Measurements from ENCODE around the gene NLGN2. TPM values are rescaled to one million over a fixed set of nuclear protein-coding genes. Genes with fewer than 3 reads are reported as not detected.
"Not testable (repeated sequence)": the region's sequence is repeated elsewhere in the genome, so short reads cannot be mapped to it uniquely, and the experiment has no call there.

NLGN2 gene
- total RNA-seq (10 to 100 TPM; 11.2 to 15.2 TPM), polyA plus RNA-seq (1 to 10 TPM; 5.0 to 5.1 TPM)
- long read RNA-seq, donor 1, full-length matches to known transcripts: 7 of 7 reads
- long read RNA-seq, donor 1, partial matches to known transcripts: 0 of 7 reads
- long read RNA-seq, donor 1, other reads (novel, unspliced or antisense): 0 of 7 reads
- long read RNA-seq, donor 2: 0 reads
- long read RNA-seq, donor 3, full-length matches to known transcripts: 2 of 2 reads
- long read RNA-seq, donor 3, partial matches to known transcripts: 0 of 2 reads
- long read RNA-seq, donor 3, other reads (novel, unspliced or antisense): 0 of 2 reads
- long read RNA-seq, donor 4, full-length matches to known transcripts: 1 of 1 reads
- long read RNA-seq, donor 4, partial matches to known transcripts: 0 of 1 reads
- long read RNA-seq, donor 4, other reads (novel, unspliced or antisense): 0 of 1 reads
- long read RNA-seq, donor 5, full-length matches to known transcripts: 3 of 34 reads
- long read RNA-seq, donor 5, partial matches to known transcripts: 31 of 34 reads
- long read RNA-seq, donor 5, other reads (novel, unspliced or antisense): 0 of 34 reads

- TF ChIP-seq, protein P1, sequence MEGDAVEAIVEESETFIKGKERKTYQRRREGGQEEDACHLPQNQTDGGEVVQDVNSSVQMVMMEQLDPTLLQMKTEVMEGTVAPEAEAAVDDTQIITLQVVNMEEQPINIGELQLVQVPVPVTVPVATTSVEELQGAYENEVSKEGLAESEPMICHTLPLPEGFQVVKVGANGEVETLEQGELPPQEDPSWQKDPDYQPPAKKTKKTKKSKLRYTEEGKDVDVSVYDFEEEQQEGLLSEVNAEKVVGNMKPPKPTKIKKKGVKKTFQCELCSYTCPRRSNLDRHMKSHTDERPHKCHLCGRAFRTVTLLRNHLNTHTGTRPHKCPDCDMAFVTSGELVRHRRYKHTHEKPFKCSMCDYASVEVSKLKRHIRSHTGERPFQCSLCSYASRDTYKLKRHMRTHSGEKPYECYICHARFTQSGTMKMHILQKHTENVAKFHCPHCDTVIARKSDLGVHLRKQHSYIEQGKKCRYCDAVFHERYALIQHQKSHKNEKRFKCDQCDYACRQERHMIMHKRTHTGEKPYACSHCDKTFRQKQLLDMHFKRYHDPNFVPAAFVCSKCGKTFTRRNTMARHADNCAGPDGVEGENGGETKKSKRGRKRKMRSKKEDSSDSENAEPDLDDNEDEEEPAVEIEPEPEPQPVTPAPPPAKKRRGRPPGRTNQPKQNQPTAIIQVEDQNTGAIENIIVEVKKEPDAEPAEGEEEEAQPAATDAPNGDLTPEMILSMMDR (IDR thresholded peaks at IDR 0.05; ENCODE audit: control extremely low read depth, extremely low read depth): no peak
- Histone ChIP-seq H3K4me3 (no peak within 1 kb of the TSS), H3K27me3 (ENCODE audit: control insufficient read depth in 3 of 3, insufficient read depth in 3 of 3, low read length in 2 of 3) (no peaks in the 10 kb centered on the region), H3K4me1 (ENCODE audit: control insufficient read depth in 5 of 5, insufficient read depth in 5 of 5, low read length in 5 of 5) (peaks cover 0 to 11% (median 6%) of the 10 kb centered on the region in 5 donors), H3K9ac (ENCODE audit: insufficient read depth in 1 of 2, low read length in 2 of 2) (no peak within 1 kb of the TSS), H3K27ac (ENCODE audit: low read depth in 1 of 2, low read length in 1 of 2) (no peak within 1 kb of the TSS), H3K36me3 (ENCODE audit: control insufficient read depth in 4 of 4, insufficient read depth in 4 of 4, low read length in 4 of 4) (peaks cover 0 to 4% (median 2%) of the 10 kb centered on the region in 4 donors), H3K9me3 (ENCODE audit: control insufficient read depth in 4 of 4, insufficient read depth in 3 of 4, low read length in 3 of 4) (no peaks in the 10 kb centered on the region)
- WGBS, 2 donors: 43 to 60% methylated on average over 8 to 11 of the region's 12 CpGs
- DNase-seq (no peak), ATAC-seq (ENCODE audit: insufficient read depth, low FRiP score) (no peak)
Measured at GRCh38 chr17:7407485-7408251, at the start of gene NLGN2. Gene NLGN2 (plus strand): TSS chr17:7407845. CDS start chr17:7408256, 411 bp downstream.

DNA sequence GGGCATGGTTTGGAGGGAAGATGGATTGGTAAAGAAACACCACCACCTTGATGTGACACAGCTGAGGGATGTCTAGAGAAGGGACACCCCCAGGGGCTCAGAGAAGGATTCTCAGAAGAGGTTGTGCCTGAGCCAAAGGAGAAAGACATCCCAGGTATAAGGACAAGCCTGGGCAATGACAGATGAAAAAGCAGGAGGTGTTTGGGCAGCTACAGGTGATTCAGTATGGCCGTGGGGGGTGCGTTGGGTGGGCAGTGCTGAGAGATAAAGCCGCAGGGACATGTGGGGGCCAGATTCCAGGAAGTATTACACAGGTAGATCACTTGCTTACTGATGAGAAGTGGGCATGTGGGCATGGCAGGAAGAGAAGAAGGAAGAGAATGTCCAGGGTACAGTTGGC is 45.7 kb upstream of the NLGN2 start:
- Histone ChIP-seq H3K4me3 (no peak overlapping the region), H3K9me3 (ENCODE audit: control insufficient read depth in 4 of 4, insufficient read depth in 3 of 4, low read length in 3 of 4) (no peaks in the 10 kb centered on the region), H3K4me1 (ENCODE audit: control insufficient read depth in 5 of 5, insufficient read depth in 5 of 5, low read length in 5 of 5) (no peaks in the 10 kb centered on the region), H3K9ac (ENCODE audit: insufficient read depth in 1 of 2, low read length in 2 of 2) (no peak overlapping the region), H3K36me3 (ENCODE audit: control insufficient read depth in 4 of 4, insufficient read depth in 4 of 4, low read length in 4 of 4) (no peaks in the 10 kb centered on the region), H3K27ac (ENCODE audit: low read depth in 1 of 2, low read length in 1 of 2) (no peak overlapping the region), H3K27me3 (ENCODE audit: control insufficient read depth in 3 of 3, insufficient read depth in 3 of 3, low read length in 2 of 3) (no peaks in the 10 kb centered on the region)
- TF ChIP-seq, protein P1 (IDR thresholded peaks at IDR 0.05; ENCODE audit: control extremely low read depth, extremely low read depth): no peak
- ATAC-seq (ENCODE audit: insufficient read depth, low FRiP score) (no peak), DNase-seq (no peak)
- 60 to 90% methylated on average over 3 of the region's 3 CpGs for WGBS, 2 donors

DNA sequence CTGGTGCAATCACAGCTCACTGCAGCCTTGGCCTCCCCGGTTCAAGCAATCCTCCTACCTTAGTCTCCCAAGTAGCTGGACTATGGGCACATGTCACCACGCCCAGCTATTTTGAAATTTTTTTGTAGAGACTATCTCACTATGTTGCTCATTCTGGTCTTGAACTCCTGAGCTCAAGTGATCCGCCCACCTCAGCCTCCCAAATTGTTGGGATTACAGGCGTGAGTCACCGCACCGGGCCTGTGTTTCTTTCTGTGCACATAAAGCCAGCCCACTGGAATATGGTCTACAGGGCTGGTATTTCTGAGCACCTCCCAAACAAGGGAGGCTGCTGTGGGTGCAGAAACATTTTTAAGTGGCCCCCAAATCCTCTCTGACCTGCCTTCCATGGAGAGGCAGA is 44.3 kb upstream of the NLGN2 start:
- WGBS, 2 donors: 93 to 96% methylated on average over 6 of the region's 6 CpGs
- H3K4me1 ChIP-seq (ENCODE audit: control insufficient read depth in 5 of 5, insufficient read depth in 5 of 5, low read length in 5 of 5): no peaks in the 10 kb centered on the region
- no peak overlapping the region for H3K9ac ChIP-seq (ENCODE audit: insufficient read depth in 1 of 2, low read length in 2 of 2)
- H3K9me3 ChIP-seq (ENCODE audit: control insufficient read depth in 4 of 4, insufficient read depth in 3 of 4, low read length in 3 of 4): no peaks in the 10 kb centered on the region
- no peak overlapping the region for H3K27ac ChIP-seq (ENCODE audit: low read depth in 1 of 2, low read length in 1 of 2)
- H3K4me3 ChIP-seq: no peak overlapping the region
- no peaks in the 10 kb centered on the region for H3K27me3 ChIP-seq (ENCODE audit: control insufficient read depth in 3 of 3, insufficient read depth in 3 of 3, low read length in 2 of 3)
- no peak for DNase-seq
- TF ChIP-seq, protein P1 (IDR thresholded peaks at IDR 0.05; ENCODE audit: control extremely low read depth, extremely low read depth): no peak
- ATAC-seq (ENCODE audit: insufficient read depth, low FRiP score): no peak
- H3K36me3 ChIP-seq (ENCODE audit: control insufficient read depth in 4 of 4, insufficient read depth in 4 of 4, low read length in 4 of 4): no peaks in the 10 kb centered on the region

DNA sequence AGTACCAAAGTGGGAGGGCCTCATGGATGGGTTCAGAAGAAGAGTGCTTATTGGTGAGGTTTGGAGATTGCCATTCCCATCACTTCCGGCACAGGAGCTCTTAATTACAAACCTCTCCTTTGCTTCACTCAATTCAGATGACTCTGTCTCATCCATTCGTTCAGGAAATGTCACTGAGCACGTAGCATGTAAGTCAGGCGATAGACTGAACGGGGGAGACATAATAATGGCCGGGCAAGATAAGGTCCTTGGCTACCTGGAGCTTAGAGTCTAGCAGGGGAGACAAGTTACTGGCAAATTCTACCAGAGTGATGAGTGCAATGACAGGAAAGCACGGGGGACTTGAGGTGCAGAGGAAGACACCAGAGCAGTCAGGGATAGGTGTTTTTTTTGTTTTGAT is 41.7 kb upstream of the NLGN2 start:
- H3K27ac ChIP-seq (ENCODE audit: low read depth in 1 of 2, low read length in 1 of 2); H3K9me3 ChIP-seq (ENCODE audit: control insufficient read depth in 4 of 4, insufficient read depth in 3 of 4, low read length in 3 of 4); ATAC-seq (ENCODE audit: insufficient read depth, low FRiP score); DNase-seq; H3K27me3 ChIP-seq (ENCODE audit: control insufficient read depth in 3 of 3, insufficient read depth in 3 of 3, low read length in 2 of 3); H3K36me3 ChIP-seq (ENCODE audit: control insufficient read depth in 4 of 4, insufficient read depth in 4 of 4, low read length in 4 of 4); H3K9ac ChIP-seq (ENCODE audit: insufficient read depth in 1 of 2, low read length in 2 of 2); H3K4me3 ChIP-seq; H3K4me1 ChIP-seq (ENCODE audit: control insufficient read depth in 5 of 5, insufficient read depth in 5 of 5, low read length in 5 of 5): not testable (repeated sequence)
- 91 to 96% methylated on average over 6 of the region's 7 CpGs for WGBS, 2 donors
